GM19099 (cell line): Measurements from ENCODE around the gene SLC4A8.

ENCODE experiments used
- POLR2A ChIP-seq: IDR thresholded peaks from 3 replicates; pipeline ENCODE4 v1.6.1; 2011; ENCODE audit warnings: low read depth; ENCODE audit not compliant: insufficient read length; ENCODE audit errors: extremely low read depth

SLC4A8 gene

DNA sequence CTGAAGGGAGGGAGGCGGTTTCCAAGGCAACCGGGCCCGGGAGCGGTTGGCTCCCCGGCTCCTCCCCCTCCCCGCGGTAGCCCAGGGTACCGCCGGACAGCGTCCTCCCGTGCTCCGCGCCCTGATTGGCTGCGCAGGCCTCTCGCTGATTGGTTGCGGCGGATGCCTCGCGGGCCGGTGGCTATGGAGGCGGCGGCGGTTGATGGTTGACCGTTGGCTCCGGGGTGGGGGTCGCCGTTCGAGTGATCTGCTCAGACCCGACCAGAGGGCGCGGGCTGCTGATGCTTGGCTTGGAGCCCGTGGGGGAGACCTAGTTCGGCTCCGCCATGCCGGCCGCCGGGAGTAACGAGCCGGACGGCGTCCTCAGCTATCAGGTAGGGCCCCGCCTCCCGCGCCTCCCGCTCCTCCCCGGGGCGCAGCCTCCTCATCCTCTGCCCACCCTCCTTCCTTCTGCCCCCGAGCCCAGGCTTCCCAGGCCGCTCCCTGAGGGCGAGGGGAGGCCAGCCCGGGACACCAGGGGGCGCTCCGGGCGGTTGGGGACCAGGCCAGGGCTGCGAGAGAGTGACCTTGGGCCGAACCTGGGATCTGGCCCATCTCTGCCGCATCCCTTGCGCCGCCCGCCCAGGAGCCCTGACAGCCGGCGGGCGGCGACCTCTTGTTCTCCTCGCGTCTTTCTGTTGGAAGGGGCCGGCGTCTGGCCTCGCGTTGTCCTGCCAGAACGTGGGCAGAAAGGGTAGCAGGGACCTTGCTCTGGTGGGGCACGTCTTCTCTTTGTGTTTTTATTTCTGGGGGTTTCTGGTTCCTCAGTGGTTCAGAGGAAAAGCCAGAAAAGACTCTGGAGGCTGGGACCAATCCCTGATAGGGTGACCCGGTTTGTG, at the start of gene SLC4A8:
TSS of gene SLC4A8 (plus strand) at position 170 of the 878 bp plus-strand sequence. CDS start at position 327, 157 bp downstream.
- no peak for TF ChIP-seq POLR2A

DNA sequence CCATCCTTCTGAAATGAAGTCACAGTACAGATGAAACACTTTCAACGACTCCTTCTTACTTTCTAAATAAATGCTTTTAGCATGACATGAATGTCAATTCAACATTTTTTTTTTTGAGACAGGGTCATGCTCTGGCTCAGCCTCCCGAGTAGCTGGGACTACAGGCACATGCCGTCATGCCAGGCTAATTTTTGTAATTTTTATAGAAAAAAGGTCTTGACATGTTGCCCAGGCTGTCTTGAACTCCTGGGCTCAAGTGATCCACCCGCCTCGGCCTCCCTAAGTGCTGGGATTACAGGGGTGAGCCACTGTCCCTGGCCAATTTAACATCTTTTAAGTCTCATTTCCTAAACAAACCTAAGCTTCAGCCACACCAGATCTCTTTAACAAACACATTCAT, 49.8 kb upstream of the SLC4A8 start:
- TF ChIP-seq POLR2A, result no peak

DNA sequence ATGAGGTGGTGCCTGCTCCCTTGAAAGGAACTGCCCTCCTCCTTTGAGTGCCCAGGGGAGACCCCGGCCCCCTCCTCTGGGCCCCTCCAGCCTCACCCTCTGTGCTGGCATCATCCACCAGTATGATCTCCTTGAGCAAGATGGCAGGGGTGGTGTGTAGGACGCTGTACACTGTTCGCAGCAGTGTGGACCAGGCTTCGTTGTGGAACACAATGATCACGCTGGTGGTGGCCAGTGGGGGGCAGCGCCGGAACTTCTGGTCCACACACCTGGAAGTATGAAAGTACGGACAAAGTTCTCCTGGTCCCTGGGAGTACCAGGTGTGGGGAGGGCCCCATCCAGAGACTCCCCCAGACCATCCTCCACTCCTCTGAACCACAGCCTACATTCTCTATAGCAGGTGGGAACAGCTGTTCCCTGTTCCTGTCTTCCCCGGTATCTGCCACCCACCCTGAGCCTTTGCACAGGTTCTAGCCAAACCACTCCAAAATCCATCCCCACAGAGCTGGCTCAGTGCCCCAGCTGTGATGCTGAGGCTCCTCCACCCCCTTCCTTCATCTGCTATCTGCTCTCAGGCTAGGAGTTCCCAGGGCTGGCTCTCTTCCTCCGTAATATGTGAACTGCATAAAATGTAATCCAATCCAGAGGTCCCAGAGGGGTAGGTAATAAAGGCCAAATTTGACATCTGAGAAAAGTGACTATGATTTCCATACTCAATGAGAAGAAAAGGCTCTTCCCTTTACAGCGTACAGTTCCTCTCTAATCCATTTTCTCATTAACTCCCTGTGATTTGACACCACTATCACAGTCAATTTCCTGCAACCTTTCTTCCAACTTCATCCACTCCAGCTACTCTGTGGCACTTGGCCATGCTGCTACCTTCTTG, 47.3 kb upstream of the SLC4A8 start:
- TF ChIP-seq POLR2A, result no peak

DNA sequence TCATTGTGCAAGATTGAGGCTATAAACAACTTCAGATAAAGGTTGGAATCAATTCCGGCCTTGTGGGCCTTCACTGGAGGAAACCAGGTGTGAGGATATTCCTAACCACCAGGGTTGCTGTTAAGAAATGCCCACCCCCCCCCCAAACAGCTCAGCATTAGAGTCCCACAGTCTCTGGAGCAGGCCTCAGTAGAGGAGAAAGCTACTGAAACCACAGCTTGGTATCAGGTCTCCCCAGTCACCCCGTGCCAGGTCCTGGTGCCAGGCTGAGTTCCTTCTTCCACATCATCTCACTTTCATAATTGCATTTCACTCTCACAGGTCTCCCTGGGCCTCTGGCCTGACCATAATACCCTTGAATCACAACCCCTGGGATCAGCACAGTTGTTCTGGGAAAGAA, 45.9 kb upstream of the SLC4A8 start:
- TF ChIP-seq POLR2A, result no peak

DNA sequence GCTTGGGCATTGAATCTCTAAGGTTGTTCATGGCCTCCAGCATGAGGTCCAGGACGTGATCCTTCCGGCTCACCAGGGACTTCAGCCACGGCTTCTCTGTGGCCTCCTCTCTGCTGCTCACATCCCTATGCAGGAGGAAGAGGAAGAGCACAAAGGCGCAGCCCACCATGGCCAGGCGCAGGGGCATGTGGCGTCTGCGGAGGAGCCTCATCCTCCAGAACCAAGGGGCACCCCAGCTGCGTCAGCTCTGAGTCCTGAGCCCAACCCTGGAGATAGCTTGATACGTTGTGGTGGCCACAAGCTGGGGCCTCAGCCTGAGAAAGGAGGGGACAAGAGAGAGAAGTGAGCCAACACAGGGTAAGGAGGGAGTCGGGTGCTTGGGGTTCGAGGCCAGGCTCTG, 45.1 kb upstream of the SLC4A8 start:
- no peak for TF ChIP-seq POLR2A

DNA sequence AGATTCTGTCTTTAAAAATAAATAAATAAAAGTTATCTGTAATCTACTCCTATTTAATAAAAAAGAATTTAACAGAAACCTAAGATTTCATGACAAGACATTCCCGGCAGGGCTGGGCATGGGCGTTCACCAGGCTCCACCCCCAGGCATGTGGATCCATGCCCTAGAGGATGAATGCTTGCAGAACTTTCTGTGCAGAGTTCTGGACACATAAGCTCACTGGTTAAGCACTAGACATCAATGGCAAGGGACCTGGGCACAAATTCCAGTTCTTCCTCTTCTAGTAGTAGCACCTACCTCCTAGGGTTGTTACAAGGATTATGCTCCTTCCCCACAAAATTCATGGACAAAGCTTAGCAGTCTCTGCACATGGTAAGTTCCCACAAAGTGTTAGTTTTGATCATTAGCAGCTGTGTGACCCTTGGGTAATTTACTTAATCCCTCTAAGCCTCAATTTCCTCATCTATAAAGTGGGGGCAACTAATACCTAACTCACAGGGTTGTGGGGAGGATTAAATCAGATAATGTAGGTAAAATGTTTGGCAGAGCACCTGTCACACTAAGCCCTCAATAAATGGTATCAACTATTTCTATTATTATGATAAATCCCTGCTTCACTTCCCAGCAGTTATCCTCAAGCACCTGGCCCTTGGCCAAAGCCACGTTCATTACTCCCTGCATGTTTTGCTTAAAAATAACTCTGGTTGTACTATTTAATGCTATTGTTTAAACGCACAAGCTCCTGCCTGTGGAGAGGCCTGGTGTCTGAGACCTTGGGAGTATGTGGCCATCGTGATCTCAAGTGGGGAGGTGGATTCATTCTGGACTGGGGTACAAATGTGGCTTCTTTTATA, 43.2 kb upstream of the SLC4A8 start:
- no peak for TF ChIP-seq POLR2A

DNA sequence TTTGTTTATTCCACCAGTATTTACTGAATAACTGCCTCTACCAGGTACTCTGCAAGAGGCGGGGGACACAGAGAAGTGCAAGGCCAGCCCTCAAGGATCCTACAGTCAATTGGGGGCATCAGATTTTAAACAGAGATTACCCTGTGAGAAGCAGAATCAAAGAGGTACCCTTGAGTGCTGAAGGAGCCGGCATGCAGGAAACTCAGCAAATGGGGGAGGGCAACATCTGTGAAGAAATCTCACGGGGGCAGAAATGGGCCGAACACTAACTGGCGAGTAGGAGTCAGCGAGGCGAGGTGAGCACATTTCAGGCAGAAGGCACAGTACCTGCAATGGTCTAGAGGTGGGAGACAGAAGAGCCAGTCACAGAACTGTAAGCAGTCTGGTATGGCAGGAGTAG, 42.5 kb upstream of the SLC4A8 start:
- TF ChIP-seq POLR2A, result no peak

DNA sequence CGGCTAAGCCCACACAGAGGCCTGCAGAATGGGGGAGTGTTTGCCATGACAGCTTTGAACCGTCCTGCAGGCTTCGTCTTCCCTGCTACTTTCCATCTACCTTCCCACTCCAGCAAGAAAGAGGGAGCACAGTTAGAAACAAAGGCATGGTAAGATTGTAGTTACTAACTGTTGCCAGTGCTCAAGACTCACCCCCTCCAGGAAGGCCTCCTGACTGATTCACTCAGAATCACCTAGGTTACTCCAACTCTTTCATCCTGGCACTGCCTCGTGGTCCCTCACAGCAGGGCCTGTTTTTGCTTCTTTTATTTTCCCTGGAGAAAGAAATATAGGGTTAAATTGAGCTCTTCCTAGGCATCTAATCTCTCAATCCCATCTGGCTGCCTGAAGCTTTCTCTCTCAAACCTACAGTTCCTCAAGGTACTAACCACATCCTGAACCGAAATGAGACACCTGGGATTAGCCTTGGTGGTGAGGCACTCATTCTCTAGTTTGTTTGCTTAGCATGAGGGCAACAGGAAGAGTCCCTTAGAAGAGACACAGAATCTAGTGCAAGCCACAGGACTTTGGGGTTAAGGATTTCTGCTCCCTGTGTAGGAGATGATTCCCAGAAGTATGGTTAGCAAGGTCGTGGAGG, 41.2 kb upstream of the SLC4A8 start:
- no peak for TF ChIP-seq POLR2A

DNA sequence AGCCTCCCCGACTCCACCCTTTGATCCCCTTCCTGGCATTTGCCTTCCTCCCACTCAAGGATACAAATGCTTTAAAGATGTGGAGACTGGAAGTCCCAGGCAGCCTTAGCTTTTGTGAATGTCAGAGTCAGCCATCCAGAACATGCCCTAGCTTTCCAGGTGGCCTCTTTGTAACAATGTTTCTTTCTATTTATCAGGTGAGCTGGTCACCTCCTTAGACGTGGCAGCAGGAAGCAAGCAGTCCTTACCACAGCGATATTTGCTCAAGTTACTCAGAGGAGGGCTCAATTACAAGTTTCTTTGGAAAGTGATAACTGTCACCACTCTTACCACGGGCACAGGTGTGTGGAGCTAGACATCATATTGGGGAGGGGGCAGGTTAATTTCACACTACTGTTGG, 38.3 kb upstream of the SLC4A8 start:
- TF ChIP-seq POLR2A, result no peak

DNA sequence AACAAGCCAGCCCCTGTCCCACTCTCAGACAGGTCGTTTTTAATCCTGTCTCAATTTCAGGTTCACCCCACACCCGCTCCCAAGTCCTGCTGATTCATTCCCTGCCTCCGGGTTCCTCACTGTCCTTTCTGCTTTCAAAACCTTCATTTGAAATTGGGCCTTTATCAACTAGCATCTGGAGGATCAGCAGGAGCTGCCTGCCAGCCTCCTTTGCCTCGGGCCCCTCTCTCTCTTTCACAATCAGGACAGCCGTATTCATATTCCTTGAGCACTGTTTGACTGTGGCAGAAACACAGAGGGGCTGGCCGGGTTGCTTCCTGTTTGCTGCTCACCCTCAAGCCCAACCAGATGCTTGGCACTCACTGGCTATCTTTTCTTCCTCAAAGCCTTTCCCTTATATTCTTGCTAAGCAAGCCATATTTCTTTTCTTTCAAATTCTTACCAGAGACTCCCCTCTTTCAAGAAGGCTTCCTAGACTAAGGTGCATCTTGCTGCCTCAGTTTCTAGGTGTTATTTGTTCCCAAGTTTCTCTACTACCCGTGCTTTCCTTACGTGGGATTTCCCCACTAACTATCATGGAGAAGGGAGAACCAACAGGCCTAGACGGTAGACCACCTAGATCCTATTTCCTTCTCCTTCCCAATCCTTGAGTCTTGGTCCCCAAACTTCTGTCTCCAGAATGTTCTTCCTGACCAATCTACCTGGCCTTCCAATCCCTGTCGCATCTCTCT, 36.4 kb upstream of the SLC4A8 start:
- no peak for TF ChIP-seq POLR2A

DNA sequence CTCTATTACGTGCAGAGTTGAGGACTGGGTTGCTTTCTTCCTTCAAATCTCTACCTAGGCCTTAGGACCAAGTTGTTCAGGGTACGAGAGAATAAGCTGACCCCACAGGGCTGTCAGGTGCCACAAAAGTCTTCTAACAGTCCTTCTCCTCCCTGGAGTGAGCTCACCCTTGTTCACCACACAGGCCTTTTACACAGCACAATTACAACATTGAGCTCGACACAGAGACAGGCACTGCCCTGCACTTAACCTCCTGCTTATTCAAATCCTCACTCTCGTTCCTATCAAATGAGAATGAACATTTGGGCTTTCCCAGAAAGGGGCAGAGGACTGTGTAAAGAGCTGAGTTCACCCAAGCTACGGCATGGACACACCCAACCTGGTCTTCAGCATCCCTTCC, 35.8 kb upstream of the SLC4A8 start:
- no peak for TF ChIP-seq POLR2A

DNA sequence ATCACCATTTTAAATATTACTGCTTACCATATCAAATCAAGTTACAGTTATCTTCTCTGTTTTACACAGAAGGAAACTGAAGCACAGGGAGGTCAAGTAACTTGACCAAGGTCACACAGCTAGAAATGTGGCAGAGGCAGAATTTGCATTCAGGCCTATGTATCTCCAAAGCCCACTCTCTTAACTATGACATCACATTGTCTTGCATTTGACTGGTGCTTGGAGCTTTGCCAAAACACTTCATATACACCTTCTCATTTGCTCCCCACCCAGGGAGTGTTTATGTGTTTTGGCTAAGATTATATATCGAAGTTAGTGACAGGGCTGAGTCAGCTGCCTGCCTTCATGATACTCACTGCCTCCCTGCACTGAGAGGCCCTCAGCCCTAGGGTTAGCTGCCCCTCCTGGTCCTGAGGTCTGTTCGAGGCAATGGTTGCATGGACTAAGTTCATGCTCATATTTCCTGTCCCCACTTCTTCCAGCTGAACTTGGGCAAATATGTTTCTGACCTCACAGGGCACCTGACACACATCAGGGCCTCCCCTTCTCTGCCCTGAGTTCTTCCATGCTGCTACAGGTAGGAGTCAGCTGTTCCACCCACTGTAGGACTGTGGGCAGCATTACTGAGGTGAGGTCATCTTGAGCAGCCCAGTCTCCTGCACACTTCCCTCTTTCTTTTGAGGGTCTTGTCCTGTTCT, 35.2 kb upstream of the SLC4A8 start:
- TF ChIP-seq POLR2A, result no peak

DNA sequence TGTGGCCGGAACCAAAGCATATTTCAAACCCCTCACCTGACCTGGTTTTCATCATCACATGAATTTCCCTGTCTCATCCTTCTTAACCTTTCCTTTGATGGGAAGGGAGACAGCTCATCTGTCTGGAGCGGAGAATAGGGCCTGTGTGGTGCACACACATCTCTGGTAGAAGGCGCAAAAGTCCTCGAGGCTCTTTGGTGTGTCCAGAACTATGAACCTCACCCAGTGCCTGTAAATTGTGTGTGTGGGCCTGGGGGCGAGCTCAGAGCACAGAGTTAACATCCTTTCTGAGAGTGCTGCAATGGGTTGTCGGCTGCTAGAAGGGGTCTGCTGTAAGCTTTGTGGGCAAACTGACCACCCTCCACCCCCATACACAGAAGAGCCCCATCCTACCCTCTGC, 34.2 kb upstream of the SLC4A8 start:
- TF ChIP-seq POLR2A, result no peak
